ENCODE results near the gene SLC3A2.
"Not testable (repeated sequence)": the region's sequence is repeated elsewhere in the genome, so short reads cannot be mapped to it uniquely, and the experiment has no call there.

The SLC3A2 gene

GRCh38 chr11:62841361-62842170 is 39.1 kb upstream of the SLC3A2 start:
- H3K4me1 ChIP-seq (ENCODE audit: low read depth, poor library complexity, severe bottlenecking): peaks cover 39% of the 10 kb centered on the region
- H3K9ac ChIP-seq: peak overlapping the region; percentile 86
- no peaks in the 10 kb centered on the region for H3K27me3 ChIP-seq (ENCODE audit: insufficient read depth, low read depth)
- peaks cover 30% of the 10 kb centered on the region for H3K79me2 ChIP-seq (ENCODE audit: insufficient read depth, low read depth)
- H2AFZ ChIP-seq (ENCODE audit: low read depth): peak overlapping the region; percentile 51; the same call in 1 of the 2 replicates
- peak overlapping the region; percentile 95 for H3K27ac ChIP-seq
- peaks cover 6% of the 10 kb centered on the region; the same call in 1 of the 2 replicates for H3K36me3 ChIP-seq (ENCODE audit: insufficient read depth)
- no peak overlapping the region for H3K4me3 ChIP-seq (IDR thresholded peaks at IDR 0.05; ENCODE audit: insufficient read depth, low read depth, low read length)
- peak overlapping the region; percentile 90 for H3K4me2 ChIP-seq
- H4K20me1 ChIP-seq (ENCODE audit: insufficient read depth): no peaks in the 10 kb centered on the region
- TF ChIP-seq CTCF (conservative IDR thresholded peaks at IDR 0.05; ENCODE audit: low read depth, low read length): no peak

- TF ChIP-seq CTCF (conservative IDR thresholded peaks at IDR 0.05; ENCODE audit: low read depth, low read length): no peak
- Histone ChIP-seq H3K27me3 (ENCODE audit: insufficient read depth, low read depth) (no peaks in the 10 kb centered on the region), H4K20me1 (ENCODE audit: insufficient read depth) (no peaks in the 10 kb centered on the region), H2AFZ (ENCODE audit: low read depth) (peak overlapping the region; percentile 51), H3K79me2 (ENCODE audit: insufficient read depth, low read depth) (peaks cover 23% of the 10 kb centered on the region), H3K36me3 (ENCODE audit: insufficient read depth) (0 out of 2 replicates have a peak, but pooled peaks cover 4% of the 10 kb centered on the region), H3K27ac (peak overlapping the region; percentile 95), H3K9ac (peak overlapping the region; percentile 86), H3K4me2 (peak overlapping the region; percentile 90), H3K4me3 (IDR thresholded peaks at IDR 0.05; ENCODE audit: insufficient read depth, low read depth, low read length) (no peak overlapping the region), H3K4me1 (ENCODE audit: low read depth, poor library complexity, severe bottlenecking) (peaks cover 33% of the 10 kb centered on the region)
These were observed 38.4 kb upstream of the SLC3A2 start for GRCh38 chr11:62842171-62842741.

GRCh38 chr11:62842891-62843290 is 37.8 kb upstream of the SLC3A2 start:
- peaks cover 16% of the 10 kb centered on the region for H3K79me2 ChIP-seq (ENCODE audit: insufficient read depth, low read depth)
- peak overlapping the region; percentile 86 for H3K9ac ChIP-seq
- not testable (repeated sequence) for H3K27me3 ChIP-seq (ENCODE audit: insufficient read depth, low read depth); H3K36me3 ChIP-seq (ENCODE audit: insufficient read depth); H4K20me1 ChIP-seq (ENCODE audit: insufficient read depth); H3K4me3 ChIP-seq (IDR thresholded peaks at IDR 0.05; ENCODE audit: insufficient read depth, low read depth, low read length)
- H3K4me1 ChIP-seq (ENCODE audit: low read depth, poor library complexity, severe bottlenecking): peaks cover 27% of the 10 kb centered on the region
- H3K4me2 ChIP-seq: peak overlapping the region; percentile 90; the same call in 1 of the 2 replicates
- H2AFZ ChIP-seq (ENCODE audit: low read depth): peak overlapping the region; percentile 51
- H3K27ac ChIP-seq: peak overlapping the region; percentile 95

- no peak for TF ChIP-seq CTCF (conservative IDR thresholded peaks at IDR 0.05; ENCODE audit: low read depth, low read length)
- Histone ChIP-seq H2AFZ (ENCODE audit: low read depth) (no peak overlapping the region), H4K20me1 (ENCODE audit: insufficient read depth) (no peaks in the 10 kb centered on the region), H3K27me3 (ENCODE audit: insufficient read depth, low read depth) (no peaks in the 10 kb centered on the region), H3K27ac (no peak overlapping the region; the same call in 1 of the 2 replicates), H3K79me2 (ENCODE audit: insufficient read depth, low read depth) (peaks cover 11% of the 10 kb centered on the region), H3K9ac (no peak overlapping the region), H3K4me2 (no peak overlapping the region), H3K4me1 (ENCODE audit: low read depth, poor library complexity, severe bottlenecking) (peaks cover 21% of the 10 kb centered on the region), H3K36me3 (ENCODE audit: insufficient read depth) (no peaks in the 10 kb centered on the region), H3K4me3 (IDR thresholded peaks at IDR 0.05; ENCODE audit: insufficient read depth, low read depth, low read length) (no peak overlapping the region)
These were observed 37.2 kb upstream of the SLC3A2 start for GRCh38 chr11:62843466-62843865.
